ENCODE results near the gene ZCCHC4.
A peak's percentile ranks its signal among the peaks of the same experiment; 100 is the strongest.

ZCCHC4 gene

DNA sequence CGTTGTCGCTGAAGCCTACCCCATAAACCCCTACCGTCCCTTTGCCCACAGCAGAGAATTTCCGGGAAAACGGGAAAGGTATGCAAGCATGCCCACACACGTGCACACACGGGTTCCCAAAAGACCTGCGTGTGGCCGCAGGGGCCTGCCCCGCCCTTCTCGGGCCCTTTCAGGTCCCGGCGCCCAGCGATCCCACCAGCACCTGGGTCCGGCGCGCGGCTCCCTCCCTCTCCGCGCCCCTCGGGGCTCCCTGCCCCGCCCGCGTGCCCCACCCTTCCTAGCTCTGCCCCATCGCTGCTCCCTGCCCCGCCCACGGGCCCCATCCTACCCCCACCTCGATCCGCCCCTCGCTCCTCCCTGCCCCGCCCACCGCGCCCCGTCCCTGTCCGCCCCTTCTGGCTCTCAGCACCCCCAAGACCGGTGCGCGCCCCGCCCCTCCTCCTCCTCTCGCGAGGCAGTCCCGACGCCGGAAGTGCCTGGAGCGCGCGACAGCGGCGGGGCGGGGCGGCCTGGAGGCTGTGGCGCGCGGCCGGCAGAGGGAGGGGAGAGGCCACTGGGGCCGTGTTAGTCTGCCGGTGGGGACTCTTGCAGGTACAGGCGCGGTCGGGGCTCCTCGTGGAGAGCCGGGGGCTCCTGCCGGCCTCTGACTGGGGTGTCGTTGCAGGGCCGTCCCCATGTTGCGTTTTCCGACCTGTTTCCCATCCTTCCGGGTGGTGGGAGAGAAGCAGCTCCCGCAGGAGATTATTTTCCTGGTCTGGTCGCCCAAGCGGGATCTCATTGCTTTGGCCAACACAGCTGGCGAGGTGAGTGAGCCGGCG is 64.4 kb downstream of the ZCCHC4 start, which contains the start of gene ANAPC4:
Gene ANAPC4, plus strand, starts transcription at position 510 of the 818 bp plus-strand sequence. Its CDS starts 165 bp downstream, at position 675.
- peak; percentile 97 to 98 for DNase-seq (ENCODE audit: low read depth in 1 of 2, low spot score in 1 of 2)

DNA sequence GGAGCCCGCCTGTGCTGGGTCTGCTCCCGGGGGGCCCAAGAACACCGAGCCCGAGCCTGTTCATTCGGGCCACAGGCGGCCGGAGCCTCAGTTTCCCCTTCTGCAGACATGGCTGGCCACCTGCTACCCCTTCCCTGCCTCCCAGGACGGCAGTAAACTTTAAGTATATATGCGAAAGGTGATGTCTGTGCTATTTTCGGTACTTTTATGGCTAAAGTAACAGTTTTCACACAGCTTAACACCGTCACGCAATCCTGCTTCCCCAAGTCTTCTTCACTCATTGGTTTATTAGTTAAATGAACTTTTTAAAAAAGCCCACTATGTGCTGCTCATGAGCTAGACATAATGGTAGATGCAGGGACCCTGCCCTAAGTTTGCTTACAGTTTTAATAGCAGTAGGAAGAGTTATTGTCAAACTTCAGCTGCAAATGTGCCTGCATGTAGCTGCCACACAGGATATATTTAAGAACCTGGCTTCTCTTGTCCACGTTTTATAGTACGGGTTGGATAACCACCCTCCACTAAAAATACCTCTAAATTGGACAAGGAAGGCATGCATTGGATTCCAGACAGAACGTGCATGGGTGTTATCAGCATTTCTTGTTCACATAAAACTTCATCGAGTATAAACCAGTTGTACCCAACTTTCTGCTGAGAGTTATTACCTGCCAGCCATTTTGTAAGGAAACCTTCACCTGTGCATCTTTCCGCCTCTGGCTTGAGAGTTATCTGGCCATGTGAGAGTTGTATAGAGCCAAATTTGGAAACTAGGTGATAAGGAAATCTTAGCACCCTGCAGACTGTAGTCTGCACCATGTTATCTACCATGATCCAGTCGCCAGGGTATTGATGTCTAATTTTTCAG is 65.2 kb downstream of the ZCCHC4 start:
- no peak for DNase-seq (ENCODE audit: low read depth in 1 of 2, low spot score in 1 of 2)

DNA sequence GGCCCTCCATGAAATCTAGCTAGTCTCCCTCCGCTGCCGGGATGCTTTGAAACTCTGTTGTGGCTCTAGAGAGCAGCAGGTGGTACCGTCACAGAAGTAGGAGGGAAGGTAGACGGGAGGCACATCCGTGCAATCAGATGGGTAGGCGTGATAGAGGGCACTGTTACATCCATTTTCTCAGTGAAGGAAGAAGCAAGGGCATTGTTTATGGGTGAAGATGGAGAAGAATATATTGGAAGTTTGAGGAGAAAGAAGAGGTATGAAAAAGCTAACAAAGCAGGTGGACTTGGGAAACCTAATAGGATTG is 65.8 kb downstream of the ZCCHC4 start:
- no peak for DNase-seq (ENCODE audit: low read depth in 1 of 2, low spot score in 1 of 2)

DNA sequence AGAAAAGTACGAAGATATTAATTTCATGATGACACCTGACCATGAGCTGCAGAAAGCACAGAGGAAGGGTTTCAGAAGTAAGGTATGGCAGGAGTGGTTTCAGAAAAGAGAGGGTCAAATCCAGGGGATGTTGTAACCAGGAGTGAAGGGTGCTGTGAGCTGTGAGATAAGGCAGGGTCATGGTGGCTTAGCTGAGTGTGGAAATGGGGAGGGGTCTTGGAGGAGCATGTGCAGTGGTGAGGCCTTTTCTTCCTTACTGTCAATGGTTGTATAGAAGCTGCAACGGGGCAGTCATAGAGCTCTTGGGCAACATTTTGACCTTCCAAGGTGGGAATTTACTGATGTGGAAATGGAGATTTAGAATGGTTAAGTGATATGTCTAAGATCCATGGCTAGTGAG is 67.0 kb downstream of the ZCCHC4 start:
- no peak for DNase-seq (ENCODE audit: low read depth in 1 of 2, low spot score in 1 of 2)

DNA sequence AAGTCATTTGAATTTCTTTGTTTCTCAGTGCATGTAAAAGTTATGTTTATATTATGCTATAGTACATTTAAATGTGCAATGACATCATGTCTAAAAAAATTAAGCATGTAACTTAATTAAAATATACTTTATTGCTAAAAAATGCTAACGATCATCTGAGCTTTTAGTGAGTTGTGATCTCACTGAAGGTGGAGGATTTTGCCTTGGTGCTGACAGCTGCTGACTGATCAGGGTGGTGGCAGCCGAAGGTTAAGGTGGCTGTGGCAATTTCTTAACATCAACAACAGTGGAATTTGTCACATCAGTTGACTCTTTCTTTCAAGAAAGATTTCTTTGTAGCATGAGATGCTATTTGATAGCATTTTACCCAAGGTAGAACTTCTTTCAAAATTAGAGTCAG is 71.1 kb downstream of the ZCCHC4 start:
- DNase-seq (ENCODE audit: low read depth in 1 of 2, low spot score in 1 of 2): no peak

DNA sequence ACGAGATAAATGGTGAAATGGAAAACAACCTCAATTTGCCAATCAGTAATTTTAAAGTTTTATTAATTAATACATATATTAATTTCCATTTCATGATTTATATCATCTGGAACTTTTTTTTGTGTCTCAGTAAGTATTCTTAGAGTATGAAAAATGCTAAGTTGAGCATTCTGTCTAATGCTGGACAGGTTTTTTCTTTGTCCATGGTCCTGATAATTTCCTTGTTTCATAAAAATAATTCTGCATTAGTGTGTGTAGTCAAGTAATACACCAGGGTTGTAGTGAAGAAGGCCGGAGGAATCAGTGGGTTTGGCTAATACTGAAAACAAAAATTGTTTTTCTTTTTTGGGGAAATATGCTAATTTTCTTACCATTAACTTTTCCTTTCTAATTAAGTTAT is 74.4 kb downstream of the ZCCHC4 start:
- DNase-seq (ENCODE audit: low read depth in 1 of 2, low spot score in 1 of 2): no peak

DNA sequence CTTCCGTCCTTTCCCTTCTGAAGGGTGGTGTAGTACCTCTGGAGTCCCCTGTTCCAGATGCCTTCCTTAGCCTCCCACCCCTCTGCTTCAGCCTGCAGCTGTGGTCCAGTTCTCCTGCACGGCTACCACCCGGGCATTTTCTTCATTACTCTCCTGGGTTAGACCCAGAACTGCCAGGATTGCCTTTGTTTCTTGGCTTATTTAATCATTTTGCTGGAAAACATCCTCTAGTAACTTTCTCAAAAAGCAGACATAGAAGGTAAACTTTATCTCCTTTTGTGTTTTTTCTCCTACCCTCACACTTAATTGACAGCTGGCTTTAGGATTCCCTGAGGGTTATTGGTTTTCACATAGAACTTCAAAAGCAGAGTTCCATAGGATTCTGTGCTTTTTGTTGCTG is 84.7 kb downstream of the ZCCHC4 start:
- DNase-seq (ENCODE audit: low read depth in 1 of 2, low spot score in 1 of 2): no peak

DNA sequence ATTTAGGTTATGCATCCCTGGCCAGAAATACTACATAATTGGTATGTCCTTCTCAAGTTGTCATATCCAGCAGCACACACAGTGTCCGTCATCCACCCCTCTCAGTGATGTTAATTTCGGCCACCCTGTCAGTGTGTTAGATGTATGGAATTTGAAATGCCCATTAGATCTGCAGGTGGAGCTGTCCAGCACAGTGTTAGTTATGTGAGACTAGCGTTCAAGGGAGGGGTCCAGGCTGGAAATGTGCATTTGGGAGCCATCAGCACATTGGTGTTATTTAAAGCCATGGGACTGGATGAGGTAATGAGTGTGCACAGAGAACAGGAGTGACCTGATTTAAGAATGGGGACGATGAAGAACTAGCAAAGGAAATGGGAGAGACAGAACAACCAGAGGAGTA is 86.9 kb downstream of the ZCCHC4 start:
- no peak for DNase-seq (ENCODE audit: low read depth in 1 of 2, low spot score in 1 of 2)

DNA sequence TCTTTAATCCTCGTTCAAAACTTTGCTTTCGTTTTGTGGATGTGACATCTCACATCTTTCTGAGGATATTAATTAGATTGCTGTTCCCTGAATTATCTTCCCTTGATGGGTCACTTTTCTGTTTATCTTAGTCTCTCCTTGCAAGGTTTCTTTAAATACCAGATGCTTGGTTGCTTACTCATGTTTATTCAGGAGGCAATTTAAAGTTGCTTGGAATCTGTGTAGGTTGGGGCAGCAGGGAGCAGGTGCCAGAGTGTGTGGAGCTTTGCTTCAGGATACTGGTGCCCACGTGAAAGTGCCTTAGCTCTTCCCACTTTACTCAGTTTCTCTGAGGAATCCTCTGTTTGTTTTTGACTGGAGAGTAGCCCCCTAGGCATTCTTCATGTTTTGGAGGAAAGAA is 88.5 kb downstream of the ZCCHC4 start:
- no peak for DNase-seq (ENCODE audit: low read depth in 1 of 2, low spot score in 1 of 2)

DNA sequence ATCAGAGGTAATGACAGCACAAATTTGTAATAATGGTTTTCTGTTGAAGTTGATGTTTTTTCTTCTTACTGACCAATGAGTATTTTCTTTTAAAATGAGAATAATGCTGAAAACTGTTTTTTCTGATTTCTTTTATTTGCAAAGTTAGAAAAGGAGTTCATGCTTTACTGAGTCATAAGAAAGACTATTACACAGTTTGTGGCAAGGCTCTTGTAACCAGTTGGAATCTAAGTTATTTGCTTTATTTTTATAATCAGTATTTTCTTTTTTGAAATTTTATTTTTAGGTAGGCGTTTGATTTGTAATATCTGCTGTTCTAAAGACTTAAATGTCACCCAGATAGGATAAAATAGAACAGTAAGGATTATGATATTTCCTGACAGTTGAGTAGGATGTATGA is 89.9 kb downstream of the ZCCHC4 start:
- no peak for DNase-seq (ENCODE audit: low read depth in 1 of 2, low spot score in 1 of 2)

DNA sequence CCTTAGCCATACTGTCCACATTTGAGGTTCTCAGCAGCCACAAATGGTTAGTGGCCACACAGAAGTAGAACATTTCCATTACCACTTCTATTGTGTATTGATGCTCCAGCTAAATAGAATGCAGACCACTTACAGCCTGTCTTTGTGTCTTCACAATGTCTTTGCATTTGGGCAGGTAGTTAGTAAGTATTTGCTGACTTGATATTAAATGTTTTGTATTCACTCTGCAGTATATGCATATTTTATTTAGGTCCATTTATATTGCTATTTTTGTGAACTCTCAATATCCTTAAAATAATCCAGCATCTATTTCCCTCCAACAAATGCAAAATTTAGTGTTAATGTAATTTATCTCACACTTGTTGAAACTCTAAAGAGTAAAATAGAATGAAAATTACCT is 91.1 kb downstream of the ZCCHC4 start:
- no peak for DNase-seq (ENCODE audit: low read depth in 1 of 2, low spot score in 1 of 2)

DNA sequence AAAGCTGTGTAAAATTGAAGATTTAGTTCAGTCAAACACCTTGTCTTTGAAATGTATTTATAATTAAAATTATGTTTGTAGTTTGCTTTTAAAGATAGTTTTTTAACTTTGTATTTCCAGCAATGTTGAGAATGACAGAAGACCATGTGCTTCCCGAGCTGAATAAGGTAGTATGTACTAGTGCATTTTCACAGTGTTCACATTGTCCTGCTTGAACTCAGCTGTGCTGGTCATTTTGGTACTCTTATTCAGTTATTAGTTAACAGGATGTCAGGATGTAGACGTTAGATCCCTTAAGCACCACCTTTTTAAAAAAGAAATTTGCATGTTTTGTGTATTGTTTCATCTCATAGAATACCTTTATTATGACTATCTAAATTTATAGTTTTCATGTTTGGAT is 92.9 kb downstream of the ZCCHC4 start:
- DNase-seq (ENCODE audit: low read depth in 1 of 2, low spot score in 1 of 2): no peak

DNA sequence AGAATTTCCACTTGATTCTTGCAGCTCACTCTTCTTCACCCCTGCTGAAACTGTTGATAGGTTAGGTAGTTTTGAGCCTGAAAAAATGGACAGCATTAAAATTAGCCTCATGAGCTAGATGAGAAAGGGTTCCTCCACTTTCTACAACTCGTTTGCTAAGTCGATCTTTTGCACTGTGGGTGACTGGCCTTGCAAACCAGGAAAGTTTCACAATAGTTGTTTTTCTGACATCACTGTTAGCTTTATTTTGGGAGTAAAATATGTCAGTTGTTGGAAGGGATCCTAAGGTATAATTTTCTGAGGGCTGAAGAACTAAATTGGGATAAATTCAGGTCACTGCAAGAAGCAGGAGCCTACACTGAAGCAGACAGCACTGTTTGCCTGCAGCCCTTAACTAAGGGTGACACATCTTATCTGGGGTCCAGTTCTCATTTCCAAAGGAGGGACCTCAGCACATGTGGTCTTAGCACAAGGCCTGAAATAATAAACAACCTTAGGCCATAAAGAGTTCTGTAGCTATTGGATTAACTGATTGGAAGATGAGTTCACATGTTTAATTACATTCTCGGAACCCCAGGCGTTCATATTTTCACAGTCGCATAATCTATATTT is 93.6 kb downstream of the ZCCHC4 start:
- no peak for DNase-seq (ENCODE audit: low read depth in 1 of 2, low spot score in 1 of 2)

DNA sequence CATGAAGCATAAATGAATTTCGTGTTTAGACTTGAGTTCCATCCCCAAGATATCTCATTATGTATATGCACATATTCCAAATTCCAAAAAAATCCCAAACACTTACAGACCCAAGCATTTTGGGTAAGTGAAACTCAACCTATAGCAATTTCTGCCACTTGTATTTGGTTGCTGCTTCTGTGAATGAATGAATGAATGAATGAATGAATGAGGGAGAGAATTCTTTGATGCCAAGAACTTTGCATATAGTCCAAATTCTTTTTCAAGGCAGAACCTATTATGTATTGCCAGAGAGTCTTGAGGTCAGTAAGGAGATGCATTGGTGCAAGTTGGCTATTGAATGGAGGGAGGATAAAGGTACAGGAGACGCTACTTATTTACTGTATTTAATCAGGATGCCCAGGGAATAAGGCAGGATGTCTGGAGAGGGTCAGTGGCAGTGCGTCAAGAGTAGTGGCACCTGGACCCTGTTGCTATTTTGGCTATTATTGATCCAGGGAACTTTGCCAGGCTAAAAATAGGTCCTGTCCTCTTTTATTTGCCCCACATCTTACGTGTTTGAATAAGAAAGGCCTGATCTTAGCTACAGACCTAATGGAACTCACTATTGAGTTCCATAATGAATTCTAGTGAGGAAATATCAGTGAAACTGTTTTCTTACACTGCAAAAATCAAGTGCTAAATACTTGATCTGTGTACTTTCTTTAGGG is 98.4 kb downstream of the ZCCHC4 start:
- DNase-seq (ENCODE audit: low read depth in 1 of 2, low spot score in 1 of 2): no peak

DNA sequence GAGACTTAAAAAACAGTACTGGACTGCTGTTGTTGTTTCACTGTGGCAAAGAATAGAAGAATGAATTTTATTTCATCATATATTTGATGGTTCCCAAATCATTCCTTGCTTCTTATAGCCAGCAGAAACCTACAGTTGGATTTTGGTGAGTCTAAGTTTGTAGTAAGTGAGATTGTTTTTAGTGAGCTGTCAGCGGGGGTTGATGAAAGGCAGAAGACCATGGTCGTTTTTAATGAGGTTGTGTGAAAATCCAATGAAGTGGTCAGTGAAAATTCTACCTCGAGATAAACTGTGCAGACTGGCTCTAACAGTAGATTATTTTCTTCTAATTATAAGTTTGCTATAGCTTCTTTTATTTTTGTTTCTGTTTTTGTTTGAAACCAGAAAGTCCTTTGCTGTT is 100.7 kb downstream of the ZCCHC4 start:
- no peak for DNase-seq (ENCODE audit: low read depth in 1 of 2, low spot score in 1 of 2)

DNA sequence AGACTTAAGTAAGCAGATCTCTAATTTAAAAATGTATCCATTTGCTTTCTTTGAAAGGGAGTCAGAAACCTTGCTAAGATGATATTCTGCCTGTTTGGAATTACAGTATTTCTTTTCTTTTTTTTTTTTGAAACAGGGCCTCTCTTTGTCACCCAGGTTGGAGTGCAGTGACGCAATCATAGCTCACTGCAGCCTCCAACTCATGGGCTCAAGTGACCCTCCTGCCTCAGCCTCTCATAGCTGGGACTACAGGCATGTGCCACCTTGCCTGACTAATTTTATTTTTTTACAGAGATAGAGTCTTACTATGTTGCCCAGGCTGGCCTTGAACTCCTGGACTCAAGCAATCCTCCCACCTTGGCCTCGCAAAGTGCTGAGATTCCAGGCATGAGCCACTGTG is 104.4 kb downstream of the ZCCHC4 start:
- no peak for DNase-seq (ENCODE audit: low read depth in 1 of 2, low spot score in 1 of 2)
